ENCODE results near the gene PEAR1. TPM values are rescaled to one million over a fixed set of nuclear protein-coding genes. Genes with fewer than 3 reads are reported as not detected.

The PEAR1 gene
- total RNA-seq, 1 experiment from 2014 or later, result 3.1 TPM

GRCh38 chr1:156884560-156885184, 8.8 kb upstream of the PEAR1 start:
- no peak for DNase-seq (ENCODE audit: low spot score)

DNA sequence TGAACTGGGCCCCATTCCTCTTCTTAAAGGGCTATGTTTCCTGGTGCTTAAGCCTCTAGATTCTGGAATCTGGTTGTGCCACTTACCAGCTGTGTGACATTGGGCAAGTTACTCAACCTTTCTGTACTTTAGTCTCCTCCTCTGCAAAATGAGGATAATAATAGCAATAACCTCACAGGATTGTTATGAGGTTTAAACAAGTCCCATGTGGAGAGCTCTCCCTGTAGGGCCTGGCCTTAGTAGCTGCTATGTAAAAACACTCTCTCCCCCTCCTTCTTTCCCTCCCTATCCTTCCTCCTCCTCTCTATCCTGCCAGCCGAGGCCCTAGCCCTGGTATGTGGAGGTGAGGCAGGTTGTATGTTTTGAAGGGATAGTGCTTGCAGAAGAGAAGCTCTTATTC, 8.2 kb upstream of the PEAR1 start:
- no peak for DNase-seq (ENCODE audit: low spot score)

DNA sequence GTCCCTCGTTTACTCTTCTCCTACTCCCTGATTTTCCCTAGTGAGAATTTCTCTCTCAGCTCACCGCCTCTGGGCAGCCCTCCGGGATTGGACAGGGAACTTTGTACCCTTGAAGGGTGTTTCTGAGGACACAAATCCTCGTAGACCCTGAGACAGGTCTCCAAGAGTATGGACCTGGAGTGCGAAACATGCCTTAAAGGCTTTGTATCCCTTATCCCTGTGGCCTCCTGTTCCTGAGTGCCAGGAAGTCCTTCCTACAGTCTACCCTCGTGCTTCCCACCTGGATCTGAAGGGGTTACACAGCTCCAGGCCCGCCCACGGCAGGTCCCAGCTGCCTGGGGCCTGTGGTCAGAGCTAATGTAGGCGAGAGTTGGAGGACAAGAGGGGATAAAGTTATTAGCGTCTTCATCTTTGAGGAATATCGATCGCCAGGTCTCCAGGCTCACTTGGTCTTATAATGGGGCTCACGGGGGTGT, 7.6 kb upstream of the PEAR1 start:
- no peak for DNase-seq (ENCODE audit: low spot score)

DNA sequence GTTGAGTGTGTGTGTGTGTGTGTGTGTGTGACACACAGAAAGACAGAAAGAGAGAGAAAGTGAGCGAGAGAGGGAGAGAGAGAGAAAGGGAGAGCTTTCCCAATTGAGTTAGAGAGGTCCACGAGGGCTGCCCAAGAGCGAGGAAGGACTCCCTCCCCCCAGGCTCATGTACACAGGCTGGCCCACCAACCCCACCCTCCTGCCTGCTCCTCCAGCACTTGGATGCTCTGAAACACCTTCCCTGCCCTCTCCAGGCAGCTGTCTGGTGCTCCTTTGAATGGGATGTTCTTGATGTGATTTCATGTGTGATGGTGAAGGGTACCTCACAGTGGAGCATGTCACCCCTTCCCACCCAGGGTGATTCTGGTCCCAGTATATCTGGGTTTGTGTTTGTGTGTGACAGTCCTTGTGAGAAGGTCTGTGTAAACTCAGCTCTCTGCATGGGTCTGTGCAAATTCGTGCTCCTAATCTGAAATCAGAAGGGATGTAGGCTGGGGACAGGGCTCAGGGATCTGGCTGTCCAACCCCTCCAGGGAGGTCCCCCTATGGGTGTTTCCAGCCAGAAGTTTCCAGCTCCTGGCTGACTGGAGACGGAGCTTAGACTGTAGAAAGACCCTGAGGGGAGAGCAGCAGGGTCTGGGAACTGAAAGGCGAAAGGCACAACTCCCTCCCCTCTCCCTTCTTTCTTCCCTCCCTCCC, 6.8 kb upstream of the PEAR1 start:
- DNase-seq (ENCODE audit: low spot score), result no peak

DNA sequence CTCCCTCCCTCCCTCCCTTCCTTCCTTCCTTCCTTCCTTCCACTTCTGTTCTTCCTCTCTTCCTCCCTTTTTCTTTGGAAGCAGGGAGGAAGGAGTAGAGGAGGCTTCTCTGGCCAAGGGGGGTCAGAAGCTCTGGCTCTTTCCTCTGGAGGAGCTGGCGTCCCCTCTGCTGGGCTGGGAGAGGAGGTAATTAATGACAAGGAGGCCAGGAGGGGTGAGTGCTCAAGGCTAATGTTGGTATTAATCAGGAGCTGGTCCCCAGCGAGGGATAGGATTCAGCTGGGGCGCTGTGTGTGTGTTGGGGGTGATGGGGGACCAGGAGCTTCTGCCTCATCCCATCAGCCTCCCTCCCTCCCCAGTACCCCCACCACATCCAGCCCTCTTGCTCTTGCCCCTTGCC, 6.2 kb upstream of the PEAR1 start:
- no peak for DNase-seq (ENCODE audit: low spot score)

GRCh38 chr1:156887734-156888133, 5.8 kb upstream of the PEAR1 start:
- no peak for DNase-seq (ENCODE audit: low spot score)

DNA sequence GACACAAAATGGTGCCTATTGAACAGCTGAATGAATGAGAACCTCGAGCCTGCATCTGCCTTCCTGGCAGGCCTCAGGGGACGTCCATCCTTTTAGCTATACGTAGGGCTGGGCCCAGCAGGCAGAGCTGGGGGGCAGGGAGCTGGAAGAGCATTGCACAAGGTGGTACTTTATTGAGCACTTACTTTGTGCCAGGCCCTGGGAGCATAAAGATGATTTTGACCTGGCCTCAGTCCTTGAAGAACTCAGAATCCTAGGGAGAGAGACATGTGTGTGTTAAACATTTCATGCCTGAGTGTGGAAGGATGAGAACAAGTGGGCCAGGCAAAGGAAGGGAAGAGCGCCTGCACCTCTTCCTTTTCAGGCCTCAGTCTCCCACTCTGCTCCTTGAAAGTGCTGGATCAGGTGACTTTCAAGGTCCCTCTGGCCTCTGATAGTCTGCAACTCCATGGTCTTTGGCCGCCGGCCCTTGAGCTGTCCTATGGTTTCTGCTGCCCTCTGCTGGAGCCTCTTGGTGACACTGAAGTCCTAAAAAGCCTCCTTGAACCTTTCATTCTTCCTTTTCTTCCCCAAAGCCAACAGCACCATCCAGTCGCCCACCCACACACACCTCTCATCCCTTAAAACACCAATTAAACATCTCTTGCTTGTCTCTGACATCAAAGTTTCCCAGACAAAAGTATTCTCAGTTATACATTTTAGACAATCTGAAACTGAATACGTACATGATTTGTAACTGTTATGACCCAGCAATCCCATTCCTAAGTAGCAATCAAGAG, 3.5 kb upstream of the PEAR1 start:
- DNase-seq (ENCODE audit: low spot score), result peak; percentile 85

DNA sequence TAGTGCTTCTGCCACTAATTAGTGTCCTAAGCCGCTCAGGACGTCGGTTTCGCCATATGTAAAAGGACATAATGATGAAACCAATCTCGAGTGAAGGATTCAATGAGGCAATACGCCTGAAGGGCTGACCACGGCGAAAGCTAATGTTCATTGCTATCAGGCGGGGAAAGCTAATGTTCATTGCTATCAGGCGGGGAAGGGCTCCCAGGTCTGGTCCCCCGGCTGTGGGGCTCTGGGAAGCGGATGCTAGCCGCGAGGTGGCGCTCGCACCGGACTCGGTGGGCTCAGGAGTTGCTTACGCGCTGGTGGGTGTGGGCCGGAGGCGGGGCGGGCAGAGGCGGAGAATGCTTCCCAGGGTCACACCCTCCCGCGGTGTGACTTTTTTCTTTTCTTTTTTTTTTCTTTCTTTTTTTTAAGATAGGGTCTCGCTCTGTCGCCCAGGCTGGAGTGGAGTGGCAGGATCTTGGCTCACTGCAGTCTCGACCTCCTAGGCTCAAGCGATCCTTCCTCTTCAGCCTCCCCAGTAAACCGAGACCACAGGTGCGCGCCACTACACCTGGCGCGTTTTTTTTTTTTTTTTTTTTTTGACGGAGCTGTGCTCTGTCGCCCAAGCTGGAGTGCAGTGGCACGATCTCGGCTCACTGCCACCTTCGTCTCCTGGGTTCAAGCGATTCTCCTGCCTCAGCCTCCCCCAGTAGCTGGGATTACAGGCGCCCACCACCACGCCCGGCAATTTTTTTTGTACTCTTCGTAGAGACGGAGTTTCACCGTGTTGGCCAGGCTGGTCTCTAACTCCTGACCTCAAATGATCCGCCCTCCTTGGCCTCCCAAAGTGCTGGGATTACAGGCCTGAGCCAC, 1.1 kb upstream of the PEAR1 start:
- peak; percentile 47 for DNase-seq (ENCODE audit: low spot score)

- no peak for DNase-seq (ENCODE audit: low spot score)
These were observed 483 bp downstream of the PEAR1 start for GRCh38 chr1:156894001-156894400.

- DNase-seq (ENCODE audit: low spot score), result no peak
These were observed 1.4 kb downstream of the PEAR1 start for GRCh38 chr1:156894711-156895454.

- no peak for DNase-seq (ENCODE audit: low spot score)
These were observed 1.9 kb downstream of the PEAR1 start for GRCh38 chr1:156895455-156895812.

GRCh38 chr1:156895927-156896326, 2.4 kb downstream of the PEAR1 start:
- DNase-seq (ENCODE audit: low spot score), result no peak

GRCh38 chr1:156896490-156897033, 3.0 kb downstream of the PEAR1 start:
- DNase-seq (ENCODE audit: low spot score), result peak; percentile 98

GRCh38 chr1:156897078-156897825, 3.7 kb downstream of the PEAR1 start:
- DNase-seq (ENCODE audit: low spot score), result peak; percentile 93

- DNase-seq (ENCODE audit: low spot score), result peak; percentile 89
These were observed 4.6 kb downstream of the PEAR1 start for GRCh38 chr1:156898161-156898566.

GRCh38 chr1:156898971-156899664, 5.6 kb downstream of the PEAR1 start:
- no peak for DNase-seq (ENCODE audit: low spot score)

GRCh38 chr1:156899956-156900718, 6.6 kb downstream of the PEAR1 start:
- no peak for DNase-seq (ENCODE audit: low spot score)

GRCh38 chr1:156900896-156901589, 7.5 kb downstream of the PEAR1 start:
- no peak for DNase-seq (ENCODE audit: low spot score)

Measured in A172 (cell line).